ENCODE data around the gene GATD1.
A peak's percentile ranks its signal among the peaks of the same experiment; 100 is the strongest.

Gene GATD1

DNA sequence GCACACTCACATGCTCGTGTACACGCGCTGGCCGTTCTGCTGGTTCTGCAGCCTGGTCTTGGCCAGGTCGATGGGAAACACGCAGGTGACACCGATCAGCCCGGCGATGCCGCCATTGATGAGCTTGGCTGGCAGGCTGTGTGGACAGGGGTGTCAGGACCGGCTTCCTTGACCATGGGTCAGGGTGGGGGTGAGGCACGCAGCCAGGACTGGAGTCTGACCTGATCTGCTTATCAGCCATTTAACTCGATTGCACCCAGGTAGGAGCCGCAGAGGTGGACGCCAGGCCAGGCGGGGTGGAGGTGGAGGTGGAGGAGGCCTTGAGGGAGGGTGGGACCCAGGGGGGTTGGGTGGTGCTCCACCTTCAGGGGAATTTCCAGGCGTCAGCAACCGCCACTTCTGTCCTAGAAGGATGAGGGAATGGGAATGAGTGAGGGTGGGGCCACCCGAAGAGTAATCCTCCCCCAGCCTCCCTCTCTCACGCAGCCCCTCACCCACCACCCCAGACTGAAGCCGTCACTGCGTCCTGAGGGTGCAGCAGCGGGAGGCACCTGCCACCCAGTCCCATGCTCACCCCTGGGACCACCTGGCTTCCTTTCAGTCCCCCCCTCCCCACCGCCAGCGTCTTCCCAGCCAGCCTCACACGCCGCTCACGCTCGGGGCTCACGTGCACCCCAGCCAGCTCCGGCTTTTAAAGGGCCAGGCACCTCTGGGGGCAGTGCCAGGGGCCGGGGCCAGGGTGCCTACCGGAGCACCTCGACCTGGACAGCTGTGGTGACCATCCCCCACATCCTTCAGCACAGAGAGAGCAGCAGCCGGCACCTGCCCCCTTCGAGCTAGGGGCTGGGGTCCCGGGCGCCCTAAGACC, 17.7 kb upstream of the GATD1 start:
- no peak for DNase-seq (ENCODE audit: low read depth in 2 of 2)
- peak overlapping the region; percentile 10 to 69 for H3K4me3 ChIP-seq (replicated peaks in 1 of 2; ENCODE audit: low read depth in 2 of 2, low read length in 2 of 2)
- no peak for TF ChIP-seq CTCF (IDR thresholded peaks at IDR 0.05; ENCODE audit: low read depth, low read length)

DNA sequence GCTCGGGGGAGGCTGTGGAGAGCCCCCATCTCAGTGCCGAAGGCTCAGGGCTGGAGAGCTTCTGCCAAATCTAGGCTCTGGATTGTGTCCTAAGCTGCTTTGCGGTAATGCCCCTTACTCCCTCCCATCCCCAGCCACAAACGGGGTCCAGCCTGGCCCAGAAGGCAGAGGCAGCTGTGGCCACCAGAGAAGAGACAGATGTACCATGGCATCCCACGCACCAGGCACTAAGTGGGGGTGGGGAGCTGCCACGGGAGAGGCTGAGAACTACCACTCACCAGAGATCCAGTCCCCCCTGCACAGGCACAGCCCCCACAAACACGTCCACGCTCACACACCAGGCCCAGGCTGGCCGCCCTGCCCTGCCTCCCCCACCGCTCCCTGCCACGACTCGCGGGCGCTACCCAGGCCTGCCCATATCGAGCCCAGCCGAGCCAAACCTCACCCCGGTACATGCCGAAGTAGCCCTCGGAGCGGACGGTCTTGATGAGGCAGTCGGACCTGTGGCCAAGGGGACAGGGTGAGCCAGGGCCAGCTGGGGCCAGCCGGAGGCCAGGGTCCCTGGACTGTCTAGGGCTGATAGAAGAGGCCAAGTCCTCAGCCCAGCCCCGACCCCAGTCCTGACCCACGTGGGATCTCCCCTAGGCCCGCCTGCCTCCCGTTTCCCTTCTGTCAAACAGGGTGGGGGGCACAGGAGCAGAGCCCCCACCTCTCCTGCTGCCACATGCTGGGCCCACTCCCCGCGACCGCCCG, 16.9 kb upstream of the GATD1 start:
- H3K4me3 ChIP-seq (replicated peaks in 1 of 2; ENCODE audit: low read depth in 2 of 2, low read length in 2 of 2), result no peak overlapping the region
- DNase-seq (ENCODE audit: low read depth in 2 of 2), result no peak
- no peak for TF ChIP-seq CTCF (IDR thresholded peaks at IDR 0.05; ENCODE audit: low read depth, low read length)

DNA sequence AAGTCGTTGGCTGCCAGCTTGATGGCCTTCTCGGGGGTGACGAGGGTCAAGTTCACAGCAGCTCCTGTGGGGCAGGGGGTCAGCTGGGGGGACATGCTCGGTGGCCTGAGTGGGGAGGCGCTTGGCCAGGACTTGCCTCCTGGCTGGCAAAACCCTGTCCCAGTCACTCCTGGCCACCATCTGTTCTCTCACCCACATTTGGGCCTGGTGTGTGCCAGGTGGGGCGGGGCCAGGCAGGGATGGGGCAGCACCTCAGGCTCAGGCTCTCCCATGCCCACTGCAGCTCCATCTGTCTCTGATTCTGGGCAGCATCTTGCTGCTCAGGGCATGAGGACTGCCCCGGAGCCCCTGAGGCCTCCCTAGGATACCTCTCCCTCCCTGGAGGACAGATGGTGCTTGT, 16.3 kb upstream of the GATD1 start:
- no peak overlapping the region for H3K4me3 ChIP-seq (replicated peaks in 1 of 2; ENCODE audit: low read depth in 2 of 2, low read length in 2 of 2)
- DNase-seq (ENCODE audit: low read depth in 2 of 2), result no peak
- no peak for TF ChIP-seq CTCF (IDR thresholded peaks at IDR 0.05; ENCODE audit: low read depth, low read length)

DNA sequence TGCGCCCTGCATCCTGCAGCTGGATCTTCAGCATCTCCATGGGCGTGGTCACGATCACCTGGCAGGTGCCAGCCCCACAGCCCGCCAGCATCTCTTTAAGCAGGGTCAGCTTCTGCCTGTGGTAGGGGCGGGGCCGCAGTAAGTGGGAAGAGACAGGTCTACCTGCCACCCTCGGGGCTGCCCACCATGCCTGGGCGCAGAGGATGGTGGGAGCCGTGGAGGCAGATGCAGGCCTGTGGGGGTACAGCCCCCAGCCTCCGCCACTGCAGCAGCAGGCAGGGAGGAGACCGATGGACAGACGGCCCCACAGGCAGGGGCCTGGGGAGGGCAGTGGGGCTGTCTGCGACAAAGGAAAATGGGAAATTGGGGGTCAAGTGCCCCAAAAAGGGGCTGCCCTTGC, 15.6 kb upstream of the GATD1 start:
- no peak for TF ChIP-seq CTCF (IDR thresholded peaks at IDR 0.05; ENCODE audit: low read depth, low read length)
- no peak for DNase-seq (ENCODE audit: low read depth in 2 of 2)

DNA sequence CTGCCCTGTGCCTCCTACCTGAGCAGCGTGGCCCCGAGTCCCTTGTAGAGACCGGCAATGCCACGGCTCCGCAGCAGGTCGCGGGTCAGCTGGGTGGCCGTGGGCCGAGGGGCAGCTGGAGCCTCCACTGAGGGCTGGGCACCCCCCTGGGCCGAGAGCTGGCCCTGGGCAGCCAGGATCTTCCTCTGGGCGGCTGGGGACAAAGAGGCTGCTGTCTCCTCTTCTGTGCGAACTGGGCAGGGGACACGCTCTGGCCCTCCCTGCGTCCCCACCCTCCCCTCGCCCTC, 15.2 kb upstream of the GATD1 start:
- no peak overlapping the region for H3K4me3 ChIP-seq (replicated peaks in 1 of 2; ENCODE audit: low read depth in 2 of 2, low read length in 2 of 2)
- no peak for TF ChIP-seq CTCF (IDR thresholded peaks at IDR 0.05; ENCODE audit: low read depth, low read length)
- no peak for DNase-seq (ENCODE audit: low read depth in 2 of 2)

More for the DNA sequence above, 15.6 kb upstream of the GATD1 start:
- no peak overlapping the region for H3K4me3 ChIP-seq (replicated peaks in 1 of 2; ENCODE audit: low read depth in 2 of 2, low read length in 2 of 2)

DNA sequence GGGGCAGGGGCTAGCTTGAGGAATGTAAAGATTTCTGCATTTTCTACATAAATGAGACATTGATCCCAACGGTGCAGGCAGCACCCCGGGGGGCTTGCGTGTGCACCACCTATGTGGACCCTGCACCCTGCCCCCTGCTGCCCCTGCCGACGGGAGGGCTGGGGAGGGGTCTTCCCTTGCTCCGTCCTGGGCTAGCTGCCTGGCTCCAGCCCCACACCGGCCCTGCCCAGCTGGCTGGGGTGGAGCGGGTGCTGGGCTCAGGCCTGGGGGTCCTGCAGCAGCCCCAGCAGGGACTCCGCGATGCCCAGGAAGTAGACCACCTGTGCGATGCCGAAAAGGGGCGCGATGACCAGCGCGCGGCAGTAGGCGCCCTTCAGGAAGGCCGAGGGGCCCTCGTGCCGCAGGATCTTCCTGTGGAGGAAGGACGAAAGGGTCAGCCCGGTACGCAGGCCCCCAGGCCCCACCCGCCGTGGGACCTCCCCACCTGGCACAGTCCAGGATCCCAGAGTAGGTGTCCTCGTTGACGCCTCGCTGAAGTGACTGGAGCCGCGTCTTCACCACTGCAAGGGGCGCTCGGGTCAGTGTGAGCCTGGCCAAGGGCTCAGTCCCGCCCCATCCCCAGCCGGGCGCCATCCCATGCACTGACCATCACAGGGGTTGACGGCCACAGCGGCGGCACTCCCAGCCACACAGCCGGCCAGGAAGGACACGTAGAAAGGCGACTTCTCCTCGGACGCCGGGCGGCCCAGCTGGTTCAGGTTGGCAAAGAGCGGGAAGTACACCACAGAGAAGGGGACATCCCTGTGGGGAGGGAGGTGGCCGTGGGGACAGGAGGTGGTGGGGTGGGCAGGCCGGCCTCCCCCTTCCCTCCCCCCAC, 14.6 kb upstream of the GATD1 start:
- DNase-seq (ENCODE audit: low read depth in 2 of 2), result no peak
- TF ChIP-seq CTCF (IDR thresholded peaks at IDR 0.05; ENCODE audit: low read depth, low read length), result no peak
- H3K4me3 ChIP-seq (replicated peaks in 1 of 2; ENCODE audit: low read depth in 2 of 2, low read length in 2 of 2), result no peak overlapping the region
